Trophoblast cell (in vitro differentiated cells and primary cell): Measurements from ENCODE around the gene KIF26B.

Experiments used
- DNase-seq, 2 donors: peaks; one replicate each; pipeline ENCODE4 v3.0.0-alpha.2; 2016
- H2AFZ ChIP-seq: 2 replicates; pipeline ENCODE4 v1.6.1; 2013; ENCODE audit warnings: low read length, moderate library complexity, mild to moderate bottlenecking; ENCODE audit not compliant: insufficient read depth, poor library complexity
- H2AK5ac ChIP-seq: 2 replicates; pipeline ENCODE4 v1.6.1; 2013; ENCODE audit warnings: mild to moderate bottlenecking, low read length
- H2BK120ac ChIP-seq: 2 replicates; pipeline ENCODE4 v1.6.1; 2013; ENCODE audit warnings: low read length, mild to moderate bottlenecking, moderate library complexity; ENCODE audit not compliant: insufficient read depth, poor library complexity
- H2BK12ac ChIP-seq: 2 replicates; pipeline ENCODE4 v1.6.1; 2013; ENCODE audit warnings: mild to moderate bottlenecking, low read length, moderate library complexity
- H2BK5ac ChIP-seq: 2 replicates; pipeline ENCODE4 v1.6.1; 2013; ENCODE audit warnings: low read length, low read depth, moderate library complexity, mild to moderate bottlenecking; ENCODE audit not compliant: poor library complexity
- H3K14ac ChIP-seq: 2 replicates; pipeline ENCODE4 v1.6.1; 2013; ENCODE audit warnings: mild to moderate bottlenecking, low read length
- H3K18ac ChIP-seq: 2 replicates; pipeline ENCODE4 v1.6.1; 2013; ENCODE audit warnings: mild to moderate bottlenecking, low read length
- H3K23ac ChIP-seq: 2 replicates; pipeline ENCODE4 v1.6.1; 2013; ENCODE audit warnings: low read length
- H3K27ac ChIP-seq: 2 replicates; pipeline ENCODE4 v1.5.1; 2013; ENCODE audit warnings: low read depth, mild to moderate bottlenecking, inconsistent platforms, low read length, moderate library complexity
- H3K27me3 ChIP-seq: 2 replicates; pipeline ENCODE4 v1.6.1; 2013; ENCODE audit warnings: inconsistent platforms, mild to moderate bottlenecking, low read length, moderate library complexity; ENCODE audit not compliant: insufficient read depth
- H3K36me3 ChIP-seq, 2 experiments: 1 replicate in 1 of 2; 2 replicates in 1 of 2; pipeline ENCODE4 v1.6.1; 2013; ENCODE audit warnings: low read length in 2 of 2, mild to moderate bottlenecking in 2 of 2, moderate library complexity in 1 of 2; ENCODE audit not compliant: insufficient read depth in 2 of 2, control insufficient read depth in 1 of 2
- H3K4ac ChIP-seq: 2 replicates; pipeline ENCODE4 v1.6.1; 2013; ENCODE audit warnings: low read depth, mild to moderate bottlenecking, low read length, moderate library complexity
- H3K4me1 ChIP-seq, 2 experiments: 1 replicate in 1 of 2; 2 replicates in 1 of 2; pipeline ENCODE4 v1.6.1; 2013; ENCODE audit warnings: low read length in 2 of 2, mild to moderate bottlenecking in 2 of 2, moderate library complexity in 1 of 2; ENCODE audit not compliant: insufficient read depth in 2 of 2, control insufficient read depth in 1 of 2
- H3K4me2 ChIP-seq: 2 replicates; pipeline ENCODE4 v1.6.1; 2013; ENCODE audit warnings: inconsistent platforms, mild to moderate bottlenecking, low read length, moderate library complexity
- H3K4me3 ChIP-seq: 2 replicates; pipeline ENCODE4 v1.5.1; 2013; ENCODE audit warnings: mild to moderate bottlenecking, low read depth, low read length, inconsistent platforms
- H3K79me1 ChIP-seq: one replicate; pipeline ENCODE4 v1.6.1; 2013; ENCODE audit warnings: low read length
- H3K79me2 ChIP-seq: 2 replicates; pipeline ENCODE4 v1.6.1; 2013; ENCODE audit warnings: low read length, mild to moderate bottlenecking; ENCODE audit not compliant: control insufficient read depth, insufficient read depth, poor library complexity
- H3K9ac ChIP-seq: 2 replicates; pipeline ENCODE4 v1.6.1; 2013; ENCODE audit warnings: mild to moderate bottlenecking, low read length
- H3K9me3 ChIP-seq: 2 replicates; pipeline ENCODE4 v1.6.1; 2013; ENCODE audit warnings: low read depth, mild to moderate bottlenecking, control low read depth, inconsistent platforms, low read length; ENCODE audit not compliant: insufficient read depth
- H4K12ac ChIP-seq: 2 replicates; pipeline ENCODE4 v1.6.1; 2013; ENCODE audit warnings: low read depth, mild to moderate bottlenecking, low read length, moderate library complexity
- H4K8ac ChIP-seq: 2 replicates; pipeline ENCODE4 v1.6.1; 2013; ENCODE audit warnings: low read depth, mild to moderate bottlenecking, low read length, moderate library complexity
- H4K91ac ChIP-seq: one replicate; pipeline ENCODE4 v1.6.1; 2013; ENCODE audit warnings: low read depth, mild to moderate bottlenecking, low read length, moderate library complexity
- WGBS: extraction: QIAGEN DNeasy Blood & Tissue Kit; methylation state at CpG from one replicate; pipeline ENCODE4 v1.1.7; 2013; ENCODE audit warnings: missing lambda C conversion rate; ENCODE audit not compliant: insufficient read length, insufficient coverage; ENCODE audit errors: extremely low coverage; 5-methylcytosine and 5-hydroxymethylcytosine counted together

Gene KIF26B

DNA sequence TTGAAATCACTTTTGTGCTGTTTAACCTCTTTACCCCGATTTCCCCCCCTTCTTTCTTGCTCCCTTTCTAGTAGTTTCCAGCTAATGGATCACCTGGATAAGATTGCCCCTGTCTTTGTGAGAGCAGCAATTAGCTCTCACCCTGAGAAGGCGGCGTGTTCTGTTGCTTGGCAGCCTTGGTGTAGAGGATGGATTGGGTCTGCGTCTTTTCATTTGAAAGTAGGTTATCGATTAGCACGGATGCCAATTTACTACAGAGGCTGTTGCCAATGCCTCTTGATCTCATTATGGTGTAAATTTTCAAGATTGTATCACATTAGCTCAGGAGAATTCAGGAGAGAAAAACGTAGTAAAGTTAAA lies 26.4 kb downstream of the KIF26B start:
- Histone ChIP-seq H3K18ac (no peak overlapping the region), H3K9ac (no peak overlapping the region)
- no CpG with 5 or more reads among the region's 7 CpGs for WGBS

DNA sequence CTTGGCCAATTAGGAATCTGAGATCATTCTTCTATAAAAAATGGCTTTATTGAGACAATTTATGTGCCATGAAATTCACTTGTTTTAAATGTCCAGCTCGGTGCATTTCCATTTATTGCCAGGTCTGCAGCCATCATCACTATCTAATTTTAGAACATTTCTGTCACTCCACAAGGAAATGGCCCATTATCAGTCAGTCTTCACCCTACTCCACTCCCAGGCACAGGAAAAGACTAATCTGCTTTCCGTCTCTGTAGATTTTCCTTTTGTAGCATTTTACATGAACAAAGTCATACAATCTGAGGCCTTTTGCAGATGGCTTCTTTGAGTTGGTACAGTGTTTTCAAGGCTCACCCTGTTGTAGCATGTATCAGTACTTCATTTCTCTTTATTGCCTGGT lies 27.2 kb downstream of the KIF26B start:
- Histone ChIP-seq H3K14ac (no peak overlapping the region), H2BK5ac (no peak overlapping the region), H3K27ac (no peak overlapping the region), H3K79me1 (no peaks in the 10 kb centered on the region), H2BK120ac (no peak overlapping the region), H4K12ac (no peak overlapping the region), H2BK12ac (no peak overlapping the region), H3K4me2 (no peak overlapping the region), H3K4ac (no peak overlapping the region), H3K9me3 (no peaks in the 10 kb centered on the region), H2AK5ac (no peak overlapping the region), H3K36me3 (peaks cover 8 to 10% of the 10 kb centered on the region in 2 experiments), H3K23ac (no peak overlapping the region), H2AFZ (no peak overlapping the region), H3K27me3 (no peaks in the 10 kb centered on the region), H3K9ac (no peak overlapping the region), H3K4me1 (peaks cover 5 to 9% of the 10 kb centered on the region in 2 experiments), H3K4me3 (no peak overlapping the region), H4K8ac (no peak overlapping the region), H3K18ac (no peak overlapping the region), H4K91ac (no peak overlapping the region), H3K79me2 (peaks cover 1% of the 10 kb centered on the region)
- no peak for DNase-seq
- WGBS = no CpG with 5 or more reads among the region's 2 CpGs

More for the DNA sequence above, 26.4 kb downstream of the KIF26B start:
- no peak overlapping the region for H2BK5ac ChIP-seq
- no peak overlapping the region for H2BK12ac ChIP-seq
- peaks cover 12 to 13% of the 10 kb centered on the region in 2 experiments for H3K36me3 ChIP-seq
- no peak overlapping the region for H3K27ac ChIP-seq
- no peaks in the 10 kb centered on the region for H3K27me3 ChIP-seq
- H3K14ac ChIP-seq = no peak overlapping the region
- H3K23ac ChIP-seq = no peak overlapping the region
- H2AFZ ChIP-seq = no peak overlapping the region
- DNase-seq = no peak
- H3K79me2 ChIP-seq = peaks cover 3% of the 10 kb centered on the region
- H4K12ac ChIP-seq = no peak overlapping the region
- H3K9me3 ChIP-seq = no peaks in the 10 kb centered on the region
- no peaks in the 10 kb centered on the region for H3K79me1 ChIP-seq
- H3K4me2 ChIP-seq = no peak overlapping the region
- no peak overlapping the region for H3K4me3 ChIP-seq
- no peak overlapping the region for H2AK5ac ChIP-seq
- H3K4ac ChIP-seq = peak overlapping the region; percentile 40
- H3K4me1 ChIP-seq = peaks cover 4 to 6% of the 10 kb centered on the region in 2 experiments
- H4K91ac ChIP-seq = no peak overlapping the region
- H4K8ac ChIP-seq = no peak overlapping the region
- H2BK120ac ChIP-seq = no peak overlapping the region

DNA sequence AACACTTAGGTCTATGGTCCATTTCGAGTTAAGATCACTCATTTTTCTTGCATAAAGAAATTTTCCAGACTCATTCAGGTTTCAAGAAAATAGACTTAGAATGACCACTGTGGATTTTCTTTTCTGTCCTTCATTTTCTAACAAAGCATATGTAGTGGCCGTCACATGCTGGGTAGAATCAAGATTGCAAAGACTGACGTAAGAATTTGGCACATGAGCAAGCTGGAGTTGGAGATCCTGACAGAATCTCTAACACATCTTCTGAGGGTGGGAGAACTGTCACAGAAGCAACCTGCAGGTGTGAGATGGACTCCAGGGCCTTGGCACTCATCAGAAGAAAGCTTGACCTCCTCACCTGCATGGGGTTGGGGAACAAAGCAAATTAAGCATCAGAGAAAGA lies 28.6 kb downstream of the KIF26B start:
- no peak overlapping the region for H3K27ac ChIP-seq
- WGBS = no CpG with 5 or more reads among the region's 3 CpGs
- H3K9me3 ChIP-seq = no peaks in the 10 kb centered on the region
- no peak overlapping the region for H2BK12ac ChIP-seq
- H2AFZ ChIP-seq = no peak overlapping the region
- H3K14ac ChIP-seq = no peak overlapping the region
- H4K8ac ChIP-seq = no peak overlapping the region
- no peaks in the 10 kb centered on the region for H3K27me3 ChIP-seq
- no peak overlapping the region for H3K18ac ChIP-seq
- no peaks in the 10 kb centered on the region for H3K79me2 ChIP-seq
- H3K36me3 ChIP-seq = peaks cover 7 to 8% of the 10 kb centered on the region in 2 experiments
- no peak overlapping the region for H2AK5ac ChIP-seq
- H3K79me1 ChIP-seq = no peaks in the 10 kb centered on the region
- H2BK5ac ChIP-seq = no peak overlapping the region
- H2BK120ac ChIP-seq = no peak overlapping the region
- no peak overlapping the region for H3K9ac ChIP-seq
- H3K4me2 ChIP-seq = no peak overlapping the region
- no peak overlapping the region for H3K4ac ChIP-seq
- no peak overlapping the region for H4K12ac ChIP-seq
- no peak overlapping the region for H3K4me3 ChIP-seq
- peaks cover 5 to 9% of the 10 kb centered on the region in 2 experiments for H3K4me1 ChIP-seq
- H3K23ac ChIP-seq = no peak overlapping the region
- H4K91ac ChIP-seq = no peak overlapping the region
- DNase-seq = no peak

DNA sequence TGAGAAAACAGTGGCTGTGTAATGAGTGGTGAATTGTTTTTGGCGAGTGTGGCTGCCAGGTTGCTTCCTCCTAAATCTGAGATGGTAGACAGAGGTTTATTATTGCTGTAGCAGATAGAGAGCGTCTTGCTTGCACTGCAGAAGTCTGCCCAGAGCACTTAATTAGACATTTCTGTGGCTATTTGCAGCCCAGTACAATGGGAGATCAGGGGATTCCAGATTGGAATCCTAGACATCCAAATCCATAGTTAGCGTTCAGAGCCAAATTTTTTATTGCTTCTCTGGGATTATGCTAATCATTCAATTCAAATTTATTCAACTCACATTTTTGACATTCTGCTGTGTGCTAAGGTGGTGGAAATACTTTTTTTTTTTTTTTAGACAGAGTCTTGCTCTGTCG lies 30.0 kb downstream of the KIF26B start:
- no peak overlapping the region for H4K12ac ChIP-seq
- H3K4me3 ChIP-seq = no peak overlapping the region
- no peaks in the 10 kb centered on the region for H3K9me3 ChIP-seq
- no CpG with 5 or more reads among the region's 4 CpGs for WGBS
- DNase-seq = no peak
- H3K9ac ChIP-seq = no peak overlapping the region
- no peak overlapping the region for H2AK5ac ChIP-seq
- H3K14ac ChIP-seq = no peak overlapping the region
- no peak overlapping the region for H3K23ac ChIP-seq
- no peak overlapping the region for H3K27ac ChIP-seq
- no peak overlapping the region for H3K4me2 ChIP-seq
- H2BK5ac ChIP-seq = no peak overlapping the region
- H4K91ac ChIP-seq = no peak overlapping the region
- H2BK120ac ChIP-seq = no peak overlapping the region
- no peaks in the 10 kb centered on the region for H3K27me3 ChIP-seq
- H3K36me3 ChIP-seq = peaks cover 1 to 2% of the 10 kb centered on the region in 2 experiments
- H2BK12ac ChIP-seq = no peak overlapping the region
- H3K79me2 ChIP-seq = peaks cover 1% of the 10 kb centered on the region
- H3K18ac ChIP-seq = no peak overlapping the region
- H2AFZ ChIP-seq = no peak overlapping the region
- no peaks in the 10 kb centered on the region for H3K79me1 ChIP-seq
- no peak overlapping the region for H3K4ac ChIP-seq
- H3K4me1 ChIP-seq = peaks cover 5 to 9% of the 10 kb centered on the region in 2 experiments
- H4K8ac ChIP-seq = no peak overlapping the region
